HFF-Myc (cell line): Measurements from ENCODE around the gene STXBP6.
"Not testable (repeated sequence)": the region's sequence is repeated elsewhere in the genome, so short reads cannot be mapped to it uniquely, and the experiment has no call there.

Experiments used
- DNase-seq: peaks from one replicate; pipeline ENCODE4 v3.0.0-alpha.2; 2011; ENCODE audit warnings: low read depth; ENCODE audit errors: extremely low read depth
- H3K4me3 ChIP-seq: replicated peaks from 2 replicates; pipeline ENCODE4 v1.5.1; 2011; ENCODE audit warnings: low read depth, mild to moderate bottlenecking, control low read depth, low read length
- TF ChIP-seq, protein P1 (sequence below): IDR thresholded peaks from 2 replicates; pipeline ENCODE4 v1.5.1; 2012; ENCODE audit warnings: mild to moderate bottlenecking, low read depth, low read length, control low read depth; ENCODE audit errors: missing control alignments

The STXBP6 gene

DNA sequence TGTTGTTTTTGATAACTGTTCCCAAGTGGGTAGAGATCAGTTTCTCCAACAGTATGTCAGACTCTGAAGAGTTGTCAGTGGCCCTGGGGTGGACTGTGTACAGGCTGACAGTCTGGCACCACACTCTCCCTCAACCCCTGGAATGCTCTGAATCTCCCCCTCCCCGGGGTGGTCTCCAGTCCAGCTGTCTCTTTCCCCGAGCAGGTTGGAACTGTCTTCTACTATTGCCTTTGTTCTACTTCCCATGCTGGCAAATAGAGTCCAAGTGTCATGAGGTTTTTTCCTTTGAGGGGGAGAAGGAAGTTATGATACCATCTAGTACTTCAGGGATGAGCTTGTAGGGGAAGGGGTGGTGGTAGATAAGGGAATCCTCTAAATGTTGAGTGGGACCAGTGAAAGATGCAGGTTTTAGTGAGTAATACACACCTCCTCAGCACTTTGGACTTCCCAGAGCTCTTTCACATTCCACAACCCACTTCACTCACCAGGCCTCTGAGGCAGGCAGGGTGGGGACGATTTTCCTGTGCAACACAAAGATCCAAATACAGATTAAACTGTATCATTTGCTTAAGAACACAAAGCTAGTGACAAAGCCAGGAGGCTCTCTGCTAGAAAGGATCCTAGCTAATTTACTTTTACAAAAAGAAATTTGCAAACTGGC, 245.3 kb downstream of the STXBP6 start:
- TF ChIP-seq, protein P1, sequence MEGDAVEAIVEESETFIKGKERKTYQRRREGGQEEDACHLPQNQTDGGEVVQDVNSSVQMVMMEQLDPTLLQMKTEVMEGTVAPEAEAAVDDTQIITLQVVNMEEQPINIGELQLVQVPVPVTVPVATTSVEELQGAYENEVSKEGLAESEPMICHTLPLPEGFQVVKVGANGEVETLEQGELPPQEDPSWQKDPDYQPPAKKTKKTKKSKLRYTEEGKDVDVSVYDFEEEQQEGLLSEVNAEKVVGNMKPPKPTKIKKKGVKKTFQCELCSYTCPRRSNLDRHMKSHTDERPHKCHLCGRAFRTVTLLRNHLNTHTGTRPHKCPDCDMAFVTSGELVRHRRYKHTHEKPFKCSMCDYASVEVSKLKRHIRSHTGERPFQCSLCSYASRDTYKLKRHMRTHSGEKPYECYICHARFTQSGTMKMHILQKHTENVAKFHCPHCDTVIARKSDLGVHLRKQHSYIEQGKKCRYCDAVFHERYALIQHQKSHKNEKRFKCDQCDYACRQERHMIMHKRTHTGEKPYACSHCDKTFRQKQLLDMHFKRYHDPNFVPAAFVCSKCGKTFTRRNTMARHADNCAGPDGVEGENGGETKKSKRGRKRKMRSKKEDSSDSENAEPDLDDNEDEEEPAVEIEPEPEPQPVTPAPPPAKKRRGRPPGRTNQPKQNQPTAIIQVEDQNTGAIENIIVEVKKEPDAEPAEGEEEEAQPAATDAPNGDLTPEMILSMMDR, result no peak
- DNase-seq, result no peak
- H3K4me3 ChIP-seq, result no peak overlapping the region

DNA sequence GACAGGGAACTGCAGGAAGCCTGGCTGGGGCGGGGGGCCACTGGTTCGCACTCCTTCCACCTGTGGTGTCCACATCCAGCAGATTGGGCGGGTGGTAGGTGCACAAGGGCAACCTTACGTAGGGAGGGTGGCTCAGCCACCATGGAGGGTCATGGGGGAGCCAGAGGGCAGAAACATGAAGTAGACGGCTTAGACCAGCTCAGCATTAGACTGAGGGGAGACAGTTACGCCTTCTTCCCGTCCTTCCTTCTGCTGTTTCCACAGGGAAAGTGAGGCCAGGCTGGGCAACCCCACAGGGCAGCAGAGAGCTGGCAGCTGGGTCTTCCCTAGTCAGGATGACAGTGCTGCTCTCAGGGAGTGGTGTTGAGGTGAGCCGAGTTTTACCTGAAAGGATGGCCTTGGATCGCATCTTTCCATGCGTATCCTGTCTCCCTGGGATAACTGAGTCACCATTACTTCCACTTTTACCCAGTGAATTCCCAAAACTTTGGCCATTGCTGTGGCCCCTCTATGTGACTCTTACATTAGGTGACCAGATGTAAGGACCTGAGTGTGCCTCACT, 245.9 kb downstream of the STXBP6 start:
- TF ChIP-seq, protein P1, result no peak
- no peak overlapping the region for H3K4me3 ChIP-seq
- DNase-seq, result no peak

DNA sequence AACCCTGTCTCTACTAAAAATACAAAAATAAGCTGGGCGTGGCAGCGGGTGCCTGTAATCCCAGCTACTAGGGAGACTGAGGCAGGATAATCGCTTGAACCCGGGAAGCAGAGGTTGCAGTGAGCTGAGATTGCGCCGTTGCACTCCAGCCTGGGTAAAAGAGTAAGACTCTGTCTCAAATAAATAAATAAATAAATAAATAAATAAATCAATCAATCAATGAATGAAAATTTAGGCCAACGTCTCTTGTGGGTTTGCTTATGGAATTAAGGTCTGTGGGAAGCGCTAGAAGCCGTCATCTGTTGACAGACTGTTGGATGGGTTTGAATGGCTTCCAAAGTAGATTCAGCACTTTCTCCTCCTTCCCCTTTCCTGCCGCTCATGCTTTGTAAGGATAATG, 246.5 kb downstream of the STXBP6 start:
- not testable (repeated sequence) for DNase-seq

DNA sequence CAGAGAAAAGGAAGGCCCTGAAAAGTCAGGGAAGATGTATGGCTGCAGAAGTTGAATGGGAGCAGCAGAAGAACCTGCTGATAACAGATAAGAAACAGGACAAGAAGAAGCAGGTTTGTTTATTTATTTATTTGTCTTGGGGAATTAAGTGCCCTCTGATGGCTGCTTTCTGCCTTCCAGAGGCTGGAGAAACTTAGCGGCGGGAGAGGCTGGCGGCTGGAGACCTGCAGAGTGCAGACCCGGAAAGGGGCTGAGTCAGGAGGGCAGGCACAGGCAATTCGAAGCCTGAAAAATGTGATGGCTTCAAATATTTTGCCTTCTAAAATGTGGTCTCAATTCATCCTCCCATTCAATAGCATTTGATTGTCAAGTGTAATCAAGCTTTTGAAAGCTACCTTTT, 247.7 kb downstream of the STXBP6 start:
- TF ChIP-seq, protein P1, result no peak
- no peak for DNase-seq
- no peak overlapping the region for H3K4me3 ChIP-seq

More for the DNA sequence above, 246.5 kb downstream of the STXBP6 start:
- H3K4me3 ChIP-seq, result not testable (repeated sequence)

DNA sequence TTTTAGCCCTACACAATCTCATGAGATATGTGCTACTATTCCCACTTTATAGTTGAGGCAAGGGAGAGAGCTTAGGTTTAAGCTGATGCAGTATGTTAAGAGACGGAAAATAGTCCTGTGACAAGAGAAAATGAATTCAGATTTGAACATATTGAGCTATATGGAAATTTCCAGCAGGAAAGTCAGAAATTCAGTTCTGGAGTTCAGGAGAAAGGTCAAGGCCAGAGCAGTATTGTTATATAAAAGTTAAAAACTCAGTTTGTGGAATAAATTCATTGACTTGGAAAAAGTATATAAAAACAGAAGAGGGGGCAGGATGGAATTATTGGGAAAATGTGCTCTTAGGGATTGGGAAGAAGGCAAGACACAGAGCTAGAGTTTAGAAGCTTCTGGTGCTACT, 248.9 kb downstream of the STXBP6 start:
- DNase-seq, result no peak
- TF ChIP-seq, protein P1, result no peak
- H3K4me3 ChIP-seq, result no peak overlapping the region

DNA sequence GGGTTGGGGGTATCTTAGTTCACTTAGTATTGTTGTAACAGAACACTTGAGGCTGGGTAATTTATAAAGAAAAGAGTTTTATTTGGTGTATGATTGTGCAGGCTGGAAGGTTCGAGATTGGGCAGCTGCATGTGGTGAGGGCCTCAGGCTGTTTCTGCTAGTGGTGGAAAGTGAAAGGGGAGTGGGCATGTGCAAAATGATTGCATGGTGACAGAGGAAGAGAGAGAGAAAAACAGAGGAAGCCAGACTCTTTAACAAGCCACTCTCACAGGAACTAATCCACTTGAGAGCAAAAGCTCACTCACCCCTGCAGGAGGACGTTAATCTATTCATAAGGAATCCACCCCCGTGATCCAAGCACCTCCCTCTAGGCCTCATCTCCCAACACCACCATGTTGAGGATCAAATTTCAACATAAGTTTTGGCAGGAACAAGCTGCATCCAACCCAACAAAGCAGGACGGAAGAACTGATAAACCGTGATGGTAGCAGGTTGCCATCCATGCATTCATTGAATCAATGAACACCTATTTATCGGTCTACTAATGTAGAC, 251.0 kb downstream of the STXBP6 start:
- DNase-seq, result no peak
- TF ChIP-seq, protein P1, result no peak
- no peak overlapping the region for H3K4me3 ChIP-seq

DNA sequence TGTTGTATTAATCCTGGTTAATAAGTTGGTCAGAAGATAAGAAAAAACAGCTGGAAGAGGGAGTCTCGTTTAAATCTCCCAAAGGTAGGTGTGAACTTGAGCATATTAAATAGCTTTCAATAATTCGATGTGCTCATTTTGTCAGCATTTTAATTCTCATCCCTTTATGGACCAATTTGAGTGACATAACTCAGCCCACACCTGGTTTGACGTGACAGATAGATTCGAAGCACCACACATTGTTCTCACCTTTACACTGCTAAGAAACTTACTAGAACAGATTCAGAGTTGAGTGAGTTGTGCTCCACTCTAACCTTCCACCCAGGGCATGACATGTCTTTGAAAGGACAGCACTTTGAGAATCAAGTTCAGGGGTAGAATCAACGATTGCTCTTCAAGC, 254.5 kb downstream of the STXBP6 start:
- no peak for DNase-seq
- TF ChIP-seq, protein P1, result no peak
- H3K4me3 ChIP-seq, result no peak overlapping the region
